Posterior vena cava (tissue), 2 donors: ENCODE data around the gene MAP3K12. TPM values are rescaled to one million over a fixed set of nuclear protein-coding genes. Genes with fewer than 3 reads are reported as not detected.

Experiments
- DNase-seq: peaks from one replicate; pipeline ENCODE4 v3.0.0-alpha.2; 2020; ENCODE audit warnings: low spot score
- intact Hi-C, 2 donors: fragments of 100-400 bp; cut with DNase I; formaldehyde crosslinking; loops; one replicate each; pipeline versions ENCODE4 v1.14.1 to v1.14.2; 2022 to 2023
- total RNA-seq, 2 donors: library from RNA; stranded (reverse); fragmentation: NEBNext Ultra II Directional; extraction: Animal tissue kit (Norgen Biotek cat#: 25700); gene quantifications; one replicate each; pipeline ENCODE4 v1.2.1, GENCODE V29; 2021
- donor health status: DM: yes; HTN: yes; CAD: no.
- donor health status: DM: yes; HTN: yes; CAD: no.

The MAP3K12 gene
- total RNA-seq, 2 donors from 2014 or later, result 21.7 to 29.4 TPM

DNA sequence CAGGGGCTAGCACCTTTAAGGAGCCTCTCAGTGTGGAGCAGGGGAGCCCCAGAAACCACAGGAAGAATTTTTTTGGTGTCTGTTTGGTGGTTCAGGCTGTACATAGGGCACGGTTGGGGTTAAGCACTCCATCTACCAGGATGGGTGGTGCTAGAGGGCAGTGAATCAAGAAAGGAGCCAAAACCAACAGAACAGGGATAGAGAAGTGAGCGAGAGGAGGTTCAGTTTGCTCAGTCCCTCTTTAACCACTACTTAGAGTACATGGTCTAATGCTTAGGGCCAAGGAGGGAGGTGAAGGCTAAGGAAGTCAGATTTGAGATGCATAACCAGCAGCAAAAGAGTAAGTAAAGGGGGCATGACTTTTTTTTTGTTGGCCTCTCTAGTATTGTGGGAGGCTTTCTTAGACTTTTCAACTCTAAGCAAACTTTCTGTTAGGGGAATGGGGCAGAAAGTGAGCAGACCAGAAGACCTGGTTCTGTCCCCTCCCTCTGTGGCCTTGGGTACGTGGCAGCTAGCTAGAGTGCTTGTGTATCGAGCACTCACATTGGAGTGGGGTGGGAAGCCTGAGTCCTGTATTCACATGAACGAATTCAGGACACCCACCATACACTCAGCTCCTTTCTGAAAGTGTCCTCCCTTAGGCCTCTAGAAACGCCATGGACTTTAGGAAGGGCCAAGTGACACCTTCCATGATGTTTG, 14.6 kb upstream of the MAP3K12 start:
- intact Hi-C loops, result loop anchor here in 1 of 2 donors (1.0 to 10.0 kb wide), 2 partner anchors 29 to 149 kb away; no protein-coding TSS in a partner anchor

DNA sequence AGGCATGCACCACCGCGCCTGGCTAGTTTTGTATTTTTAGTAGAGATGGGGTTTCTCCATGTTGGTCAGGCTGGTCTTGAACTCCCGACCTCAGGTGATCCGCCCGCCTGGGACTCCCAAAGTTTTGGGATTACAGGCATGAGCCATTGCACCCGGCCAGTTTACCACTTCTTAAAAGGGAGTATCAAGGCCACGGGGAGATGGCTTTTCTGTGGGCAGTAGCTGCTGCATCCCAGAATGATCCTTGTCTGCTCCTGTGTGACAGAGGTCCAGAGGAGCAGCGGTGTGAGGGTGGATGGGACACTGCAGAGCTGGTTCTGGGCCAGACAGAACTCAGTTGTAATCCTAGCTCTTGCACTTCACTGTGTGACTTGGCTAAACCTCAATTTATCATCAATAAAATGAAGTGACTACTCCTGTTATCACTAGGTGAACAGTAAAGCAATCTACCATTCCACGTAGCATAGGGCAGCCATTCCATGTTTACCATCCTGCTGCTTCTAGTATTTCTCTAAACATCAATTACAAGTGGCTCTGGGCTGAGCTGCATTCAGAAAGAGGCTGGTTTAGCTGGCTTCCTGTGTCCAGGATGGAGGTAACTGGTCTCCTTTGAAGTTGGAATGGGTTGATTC, 11.0 kb upstream of the MAP3K12 start:
- intact Hi-C loops, result loop anchor here in 1 of 2 donors (10.0 kb wide), 1 partner anchor 145 kb away; no protein-coding TSS in a partner anchor
- DNase-seq, result no peak

More for the DNA sequence above, 14.6 kb upstream of the MAP3K12 start:
- peak; percentile 40 for DNase-seq

DNA sequence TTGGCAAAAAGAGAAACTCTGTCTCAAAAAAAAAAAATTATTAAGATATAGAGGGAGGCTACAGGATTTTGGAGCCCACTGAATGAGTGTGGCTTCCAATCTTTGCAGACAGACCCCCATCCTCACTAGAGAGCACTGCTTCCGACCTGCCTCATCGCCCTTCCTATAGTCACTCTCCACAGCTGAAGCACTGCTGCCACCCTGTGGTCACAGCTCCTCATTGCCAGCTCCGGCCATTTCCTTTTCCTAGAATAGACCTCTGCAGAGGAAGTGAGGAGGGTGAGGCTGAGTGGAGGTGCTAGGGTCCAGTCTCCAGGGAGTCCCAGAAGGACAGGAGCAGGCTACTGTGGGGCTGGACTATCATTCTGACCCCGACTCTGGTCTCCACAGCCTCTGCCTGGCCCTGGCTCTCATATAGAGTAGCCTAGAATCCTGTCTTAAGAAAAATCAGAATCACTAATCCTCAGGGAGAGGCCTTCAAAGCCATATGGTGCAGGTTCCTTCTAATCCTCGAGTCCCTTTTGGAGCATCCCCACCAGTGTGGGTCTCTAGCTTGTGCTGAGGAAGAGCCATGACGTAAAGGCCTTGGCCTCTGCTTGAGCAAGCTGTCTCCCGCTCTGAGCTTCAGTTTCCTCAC, 9.4 kb upstream of the MAP3K12 start:
- peak; percentile 92 for DNase-seq
- intact Hi-C loops, result loop anchor here (10.0 kb wide), 1 partner anchor 164 kb away; no protein-coding TSS in a partner anchor

DNA sequence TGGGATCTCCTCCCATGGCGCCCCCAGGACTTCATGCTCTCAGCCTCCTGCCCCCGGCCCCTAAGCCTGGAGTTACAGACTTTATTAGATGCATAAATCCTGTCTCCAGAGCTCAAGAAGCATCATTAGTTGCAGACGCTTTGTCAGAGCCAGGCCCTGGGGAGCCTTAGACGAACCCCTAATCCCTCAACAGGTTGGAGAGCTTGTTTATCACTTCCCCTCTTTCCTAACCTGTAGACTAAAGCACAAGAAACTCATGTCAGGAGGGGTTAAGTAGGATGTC, 8.3 kb upstream of the MAP3K12 start:
- intact Hi-C loops, result loop anchor here (10.0 kb wide), 1 partner anchor 163 kb away; no protein-coding TSS in a partner anchor
- no peak for DNase-seq

DNA sequence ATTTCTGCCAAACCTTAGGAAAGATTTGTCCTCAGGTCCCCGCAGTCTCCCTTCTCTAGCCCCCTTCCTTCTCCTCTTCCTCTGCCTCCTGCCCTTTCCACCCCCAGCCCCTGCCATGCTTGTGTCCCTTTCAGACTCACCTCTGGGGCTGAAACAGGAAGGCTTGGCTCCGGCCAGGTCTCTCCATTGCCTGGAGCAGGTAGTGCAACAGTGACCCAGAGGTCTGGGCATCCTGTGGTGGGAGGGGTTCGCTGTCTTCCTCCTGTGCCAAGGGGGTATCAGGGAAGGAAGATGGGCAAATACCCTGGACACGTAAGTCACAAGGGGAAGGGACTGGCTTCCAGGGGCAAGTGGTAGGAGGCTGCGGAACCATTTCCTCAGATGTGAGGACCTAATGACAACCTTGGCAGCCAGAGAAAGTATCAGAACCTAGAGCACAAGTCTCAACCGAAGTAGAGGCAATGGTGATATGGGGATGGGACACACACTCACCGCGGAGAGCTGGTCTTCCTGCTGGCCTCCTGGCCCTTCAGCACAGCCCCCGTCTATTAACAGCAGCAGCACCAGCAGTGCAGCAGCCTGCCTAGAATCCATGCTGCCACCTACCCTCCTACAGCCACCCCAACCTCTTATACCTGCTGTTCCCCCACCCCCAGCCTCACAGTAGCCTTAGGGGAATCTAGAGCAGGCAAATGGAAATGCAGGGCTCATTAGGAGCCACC, 7.8 kb upstream of the MAP3K12 start, which contains the start of gene NPFF:
Gene NPFF (minus strand): TSS at position 604 of the 722 bp plus-strand sequence. CDS start 10 bp downstream, at position 594.
- intact Hi-C loops, result loop anchor here (10.0 kb wide), 1 partner anchor 162 kb away; no protein-coding TSS in a partner anchor
- DNase-seq, result no peak

DNA sequence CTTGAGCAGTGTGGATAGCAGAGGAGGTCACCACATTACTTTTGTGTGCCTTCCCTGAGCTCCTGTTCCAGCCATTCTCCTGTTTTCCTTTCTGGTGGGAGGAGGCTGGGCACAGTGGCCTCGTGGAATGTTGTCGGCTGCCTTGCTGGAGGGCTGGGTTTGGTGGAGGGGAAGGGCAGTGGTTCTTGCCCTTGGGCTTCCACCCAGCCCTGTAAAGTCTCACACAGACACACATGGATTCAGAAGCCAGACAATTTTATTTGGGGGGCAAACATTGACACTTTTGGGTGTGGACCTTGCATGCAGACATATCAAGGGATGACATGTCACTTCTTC, 7.2 kb upstream of the MAP3K12 start:
- DNase-seq, result no peak
- intact Hi-C loops, result loop anchor here (10.0 kb wide), 1 partner anchor 162 kb away; no protein-coding TSS in a partner anchor

DNA sequence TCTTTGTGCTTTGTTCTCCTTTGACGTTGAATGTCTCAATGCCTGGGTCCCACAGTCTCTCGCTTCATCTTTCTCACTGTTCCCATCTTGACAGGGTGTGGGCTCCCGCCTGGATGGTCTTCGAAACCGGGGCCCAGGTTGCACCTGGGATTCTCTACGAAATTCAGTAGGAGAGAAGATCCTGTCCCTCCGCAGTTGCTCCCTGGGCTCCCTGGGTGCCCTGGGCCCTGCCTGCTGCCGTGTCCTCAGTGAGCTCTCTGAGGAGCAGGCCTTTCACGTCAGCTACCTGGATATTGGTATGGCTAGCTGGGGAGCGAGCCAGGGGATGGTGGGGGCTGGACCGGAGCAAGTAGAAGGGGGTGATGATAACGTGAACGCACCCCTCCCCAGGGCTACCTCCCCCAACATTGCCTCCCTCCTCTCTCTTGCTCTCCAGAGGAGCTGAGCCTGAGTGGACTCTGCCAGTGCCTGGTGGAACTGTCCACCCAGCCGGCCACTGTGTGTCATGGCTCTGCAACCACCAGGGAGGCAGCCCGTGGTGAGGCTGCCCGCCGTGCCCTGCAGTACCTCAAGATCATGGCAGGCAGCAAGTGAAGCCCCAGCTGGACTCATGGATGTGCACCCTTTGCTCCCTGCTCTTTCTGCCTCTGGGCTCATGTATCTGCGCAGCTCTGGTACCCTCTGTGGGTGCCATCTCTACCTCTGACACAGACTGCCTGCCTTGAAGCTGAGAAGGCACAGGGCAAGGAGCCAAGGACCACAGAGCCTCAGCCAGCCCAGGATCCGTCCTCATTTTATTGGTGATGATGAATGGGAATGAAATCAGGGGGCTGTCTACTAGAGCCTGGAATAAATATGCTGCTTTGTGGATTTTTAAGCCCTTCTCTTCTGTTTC, 6.5 kb upstream of the MAP3K12 start:
- intact Hi-C loops, result loop anchor here (10.0 kb wide), 1 partner anchor 161 kb away; no protein-coding TSS in a partner anchor
- DNase-seq, result no peak

DNA sequence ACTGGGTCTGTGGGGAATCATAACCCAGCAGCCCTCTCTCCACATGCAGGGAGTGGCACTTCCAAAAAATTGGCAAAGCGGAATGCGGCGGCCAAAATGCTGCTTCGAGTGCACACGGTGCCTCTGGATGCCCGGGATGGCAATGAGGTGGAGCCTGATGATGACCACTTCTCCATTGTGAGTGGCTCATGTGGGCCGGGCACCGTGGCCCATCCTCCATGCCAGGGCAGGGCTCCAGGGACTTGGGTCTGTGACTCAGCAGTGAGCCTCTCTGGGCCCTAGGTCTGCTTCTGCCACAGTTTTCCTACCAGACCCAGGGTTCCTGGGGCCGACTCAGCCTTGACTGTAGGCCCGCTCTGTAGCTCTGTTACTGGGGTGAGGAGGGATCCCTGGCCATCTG, 5.8 kb upstream of the MAP3K12 start:
- peak; percentile 89 for DNase-seq
- intact Hi-C loops, result loop anchor here (10.0 kb wide), 1 partner anchor 160 kb away; no protein-coding TSS in a partner anchor

DNA sequence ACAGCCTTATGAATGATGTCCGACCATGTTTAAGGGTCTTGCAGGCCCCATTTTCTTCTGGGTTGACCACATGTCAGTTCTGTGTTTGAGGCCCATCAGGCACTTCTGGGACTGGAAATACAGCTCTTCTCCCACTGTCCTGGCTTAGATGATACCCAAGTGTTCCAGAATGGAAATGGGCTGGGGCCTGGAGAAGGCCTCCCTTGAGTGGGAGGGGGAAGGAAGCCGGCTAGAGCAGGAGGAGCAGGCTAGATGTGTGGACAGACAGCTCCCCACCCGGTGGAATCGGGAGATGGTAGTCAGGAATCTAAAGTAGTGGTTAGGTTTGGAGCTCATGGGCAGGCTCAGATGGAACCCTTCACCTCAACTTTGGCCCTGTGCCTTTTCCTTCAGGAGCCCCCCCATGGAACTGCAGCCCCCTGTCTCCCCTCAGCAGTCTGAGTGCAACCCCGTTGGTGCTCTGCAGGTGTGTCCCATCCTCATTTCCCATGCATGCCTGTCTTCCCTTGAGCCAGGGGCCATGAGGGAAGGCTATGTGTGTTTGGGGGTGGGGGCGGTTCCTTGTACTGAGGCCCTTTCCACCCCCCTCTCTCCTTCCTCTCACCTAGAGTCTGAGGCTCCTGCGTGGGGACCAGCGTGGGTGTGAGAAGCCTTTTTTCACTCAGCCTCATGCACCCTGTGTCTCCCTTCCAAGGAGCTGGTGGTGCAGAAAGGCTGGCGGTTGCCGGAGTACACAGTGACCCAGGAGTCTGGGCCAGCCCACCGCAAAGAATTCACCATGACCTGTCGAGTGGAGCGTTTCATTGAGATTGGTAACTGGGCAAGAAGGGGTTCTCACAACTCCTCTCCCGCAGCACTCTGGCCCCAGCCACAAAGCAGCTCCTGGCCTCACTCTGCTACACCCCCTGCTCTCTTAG, 5.0 kb upstream of the MAP3K12 start:
- peak; percentile 72 for DNase-seq
- intact Hi-C loops, result loop anchor here (10.0 kb wide), 1 partner anchor 159 kb away; no protein-coding TSS in a partner anchor

DNA sequence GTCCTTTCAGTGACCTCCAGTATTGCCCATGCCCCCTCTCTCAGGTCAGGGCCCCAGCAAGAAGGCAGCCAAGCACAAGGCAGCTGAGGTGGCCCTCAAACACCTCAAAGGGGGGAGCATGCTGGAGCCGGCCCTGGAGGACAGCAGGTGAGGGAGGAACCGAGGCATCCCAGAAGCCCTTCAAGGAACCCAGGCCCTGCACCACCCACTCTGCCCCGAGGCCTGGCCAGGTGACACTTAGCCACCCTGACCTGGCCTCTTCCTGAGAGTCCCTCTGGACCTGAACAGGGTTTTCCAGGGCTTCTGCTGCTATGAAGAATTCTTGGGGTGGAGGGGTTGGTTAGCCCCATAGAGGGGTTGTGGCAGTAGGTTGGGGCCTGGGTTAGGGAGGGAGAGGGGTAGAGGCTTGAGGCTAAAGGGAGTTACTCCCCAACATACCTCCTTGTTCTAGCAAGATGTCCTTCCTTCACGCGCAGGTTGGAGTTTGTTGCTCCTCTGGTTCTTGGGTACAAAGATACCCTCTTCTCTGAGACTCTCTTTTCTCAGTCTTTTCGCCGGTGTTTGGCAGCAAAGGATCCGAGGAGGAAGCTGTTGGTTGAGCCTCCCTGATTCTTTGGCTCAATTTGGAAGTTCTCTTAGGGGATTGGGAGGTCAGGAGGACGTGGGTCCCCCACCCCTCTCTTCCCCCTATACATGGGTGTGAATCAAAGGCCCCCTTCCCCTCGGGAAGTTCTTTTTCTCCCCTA, 3.9 kb upstream of the MAP3K12 start:
- DNase-seq, result peak; percentile 81
- intact Hi-C loops, result loop anchor here (10.0 kb wide), 1 partner anchor 158 kb away; no protein-coding TSS in a partner anchor

DNA sequence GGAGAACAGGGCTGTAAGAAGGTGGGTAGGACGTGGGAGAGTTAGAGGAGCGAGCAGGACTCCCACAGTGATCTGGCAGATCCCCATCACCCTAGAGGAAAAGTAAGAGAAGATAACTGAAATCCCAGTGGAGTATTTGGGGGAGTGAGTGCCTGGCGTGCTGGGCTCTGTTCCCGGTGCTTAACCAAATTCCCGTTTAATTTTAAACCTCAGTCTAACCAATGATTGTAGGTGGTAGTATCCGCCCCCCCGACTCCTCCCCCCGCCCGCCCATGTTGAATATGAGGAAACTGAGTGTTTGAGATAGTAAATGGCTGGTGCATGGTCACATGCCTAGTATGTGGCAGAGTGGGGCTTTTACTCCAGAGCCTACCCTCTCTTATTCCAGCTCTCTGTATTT, 3.1 kb upstream of the MAP3K12 start:
- intact Hi-C loops, result loop anchor here (10.0 kb wide), 1 partner anchor 158 kb away; no protein-coding TSS in a partner anchor
- no peak for DNase-seq

DNA sequence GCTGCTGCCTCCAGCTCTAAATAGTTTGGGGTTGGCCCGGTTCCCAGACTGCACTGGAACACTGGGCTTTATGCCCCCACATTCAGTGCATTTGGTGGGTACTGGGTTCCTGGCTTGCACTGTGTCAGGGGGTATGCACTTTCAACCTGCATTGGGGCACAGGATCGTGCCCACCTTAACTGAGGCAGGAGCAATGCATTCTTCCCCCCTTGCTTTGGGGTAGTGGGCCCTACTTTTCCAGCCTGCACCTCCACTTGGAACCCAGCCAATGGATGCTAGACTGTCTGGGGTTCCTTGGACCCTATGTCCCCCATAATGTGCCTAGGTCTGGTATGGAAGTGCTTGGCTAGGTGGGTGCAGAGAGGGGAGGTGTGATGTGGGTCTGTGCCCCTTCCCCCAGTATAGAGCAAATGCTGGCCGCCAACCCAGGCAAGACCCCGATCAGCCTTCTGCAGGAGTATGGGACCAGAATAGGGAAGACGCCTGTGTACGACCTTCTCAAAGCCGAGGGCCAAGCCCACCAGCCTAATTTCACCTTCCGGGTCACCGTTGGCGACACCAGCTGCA, 2.4 kb upstream of the MAP3K12 start:
- no peak for DNase-seq
- intact Hi-C loops, result loop anchor here (10.0 kb wide), 1 partner anchor 157 kb away; no protein-coding TSS in a partner anchor

DNA sequence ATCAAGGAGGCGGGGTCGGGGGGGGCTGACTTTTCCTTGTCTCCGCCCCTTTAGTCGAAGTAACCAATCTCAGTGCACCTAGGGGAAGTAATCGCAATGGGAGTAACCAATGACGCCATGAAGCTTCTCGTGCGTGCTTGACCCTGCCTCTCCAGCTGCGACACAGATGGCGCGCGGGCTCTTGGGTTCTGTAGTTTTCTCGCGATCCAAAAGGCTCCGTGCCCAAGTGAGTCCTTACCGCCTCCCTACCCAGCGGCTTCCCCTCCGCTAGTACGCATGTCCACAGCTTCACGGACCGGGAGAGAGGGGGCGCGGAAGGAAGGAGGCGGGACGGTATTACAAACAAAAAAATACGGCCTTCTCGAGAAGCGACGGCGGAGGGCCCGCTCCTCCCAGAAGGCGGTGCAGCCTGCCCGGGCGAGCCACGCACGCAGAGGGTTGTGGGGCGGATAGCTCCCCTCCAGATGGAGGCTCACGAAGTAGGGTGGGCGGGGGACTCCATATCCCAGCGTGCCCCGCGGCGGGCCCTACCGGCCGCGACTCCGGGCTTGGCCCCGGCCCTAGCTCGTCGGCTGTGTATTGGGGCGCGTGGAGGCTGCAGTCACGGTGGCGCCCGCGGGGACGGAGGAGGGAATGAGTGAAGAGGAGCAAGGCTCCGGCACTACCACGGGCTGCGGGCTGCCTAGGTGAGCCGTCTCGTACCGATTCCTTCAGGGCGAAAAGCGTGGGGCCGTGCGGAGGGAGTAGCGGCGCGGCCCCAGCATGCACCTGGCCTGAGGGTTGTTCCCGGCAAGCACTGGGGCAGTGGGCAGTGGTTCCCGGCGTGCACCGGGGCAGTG, 1.7 kb upstream of the MAP3K12 start, which contains the start of gene TARBP2:
Gene TARBP2 (plus strand): TSS at position 508 of the 839 bp plus-strand sequence. CDS start 126 bp downstream, at position 634.
- peak; percentile 99 for DNase-seq
- intact Hi-C loops, result loop anchor here (10.0 kb wide), 1 partner anchor 156 kb away; no protein-coding TSS in a partner anchor

DNA sequence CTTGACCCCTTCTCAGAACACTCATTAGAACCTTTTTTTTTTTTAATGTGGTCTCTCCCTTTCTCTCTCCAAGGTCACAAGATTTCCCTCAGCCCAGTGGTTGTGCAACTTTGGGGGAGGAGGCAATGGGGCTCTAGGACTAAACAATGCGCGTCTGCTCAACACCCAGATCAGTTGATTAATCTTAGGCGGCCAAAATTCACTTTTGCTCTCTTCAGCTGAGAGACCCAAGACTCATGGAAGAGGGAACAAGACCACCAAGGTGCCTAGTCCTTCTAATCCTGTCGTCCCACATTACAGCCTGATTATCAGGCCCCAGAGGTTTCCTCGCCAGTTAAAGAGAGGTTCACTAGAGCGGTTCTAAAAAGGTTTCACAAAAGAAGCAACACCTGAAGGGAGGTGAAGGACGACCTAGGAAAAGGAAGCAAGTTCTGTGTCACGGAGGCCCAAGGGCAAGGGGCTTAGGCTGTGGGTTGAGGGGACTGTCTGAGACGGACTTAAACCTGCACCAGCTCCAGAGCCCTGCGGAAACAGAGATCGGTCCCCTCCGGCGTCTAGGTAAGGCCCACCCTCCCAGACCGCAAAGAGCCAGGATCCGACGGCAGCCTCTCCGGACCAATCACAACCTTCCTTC, 1.0 kb upstream of the MAP3K12 start:
- DNase-seq, result peak; percentile 90
- intact Hi-C loops, result loop anchor here (10.0 kb wide), 1 partner anchor 155 kb away; no protein-coding TSS in a partner anchor

DNA sequence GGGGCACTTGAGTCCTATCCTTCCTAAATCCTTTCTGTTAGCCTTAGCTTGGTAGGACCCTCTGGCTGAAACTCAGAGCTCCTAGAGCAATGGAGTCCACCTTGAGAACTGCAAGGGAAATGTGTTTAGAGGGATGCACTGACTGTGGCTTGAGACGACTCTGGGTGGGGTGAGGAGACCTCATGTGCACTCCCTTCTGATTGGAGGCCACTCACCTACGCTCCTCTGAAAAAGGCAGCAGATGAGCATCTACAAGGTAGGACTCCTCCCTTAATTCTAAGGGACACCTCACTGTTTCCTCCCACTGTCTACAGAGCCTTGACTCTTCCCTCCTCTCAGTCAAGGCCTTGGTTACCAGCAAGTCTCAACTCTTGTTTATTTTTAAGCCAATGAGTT, 1.0 kb downstream of the MAP3K12 start:
- intact Hi-C loops, result no loop called here
- no peak for DNase-seq
